Left ventricle myocardium inferior (tissue), 1 donor: ENCODE measurements around the gene SMIM24. TPM values are rescaled to one million over a fixed set of nuclear protein-coding genes. Genes with fewer than 3 reads are reported as not detected.

Experiments
- DNase-seq: peaks from one replicate; pipeline ENCODE4 v3.0.0-alpha.2; 2020
- H3K27ac ChIP-seq: fragments of 200-600 bp; replicated peaks from 2 replicates; pipeline ENCODE4 v1.8.0; 2021
- H3K27me3 ChIP-seq: fragments of 200-600 bp; 2 replicates; pipeline ENCODE4 v1.8.0; 2021; ENCODE audit warnings: low read depth
- H3K36me3 ChIP-seq: fragments of 200-600 bp; 2 replicates; pipeline ENCODE4 v1.8.0; 2021
- H3K4me1 ChIP-seq: fragments of 200-600 bp; 2 replicates; pipeline ENCODE4 v1.8.0; 2021
- H3K4me3 ChIP-seq: fragments of 200-600 bp; 2 replicates; pipeline ENCODE4 v1.8.0; 2021; ENCODE audit warnings: mild to moderate bottlenecking, moderate library complexity
- H3K9me3 ChIP-seq: fragments of 200-600 bp; replicated peaks from 2 replicates; pipeline ENCODE4 v1.8.0; 2021
- CTCF ChIP-seq: fragments of 200-600 bp; IDR thresholded peaks from 2 replicates; pipeline ENCODE4 v1.8.0; 2021; ENCODE audit warnings: antibody characterized with exemption, mild to moderate bottlenecking, borderline replicate concordance
- intact Hi-C: fragments of 100-400 bp; cut with micrococcal nuclease; formaldehyde crosslinking; loops from one replicate; pipeline ENCODE4 v1.11.0; 2022
- total RNA-seq: library from RNA; stranded (reverse); fragmentation: NEBNext Ultra II Directional; extraction: Animal tissue kit (Norgen Biotek cat#: 25700); gene quantifications from one replicate; pipeline ENCODE4 v1.2.1, GENCODE V29; 2021
- donor health status: DM: no; HTN: yes; CAD: no; lungs with severe emphysema.

SMIM24 gene
- total RNA-seq, 1 donor from 2014 or later, result not detected

DNA sequence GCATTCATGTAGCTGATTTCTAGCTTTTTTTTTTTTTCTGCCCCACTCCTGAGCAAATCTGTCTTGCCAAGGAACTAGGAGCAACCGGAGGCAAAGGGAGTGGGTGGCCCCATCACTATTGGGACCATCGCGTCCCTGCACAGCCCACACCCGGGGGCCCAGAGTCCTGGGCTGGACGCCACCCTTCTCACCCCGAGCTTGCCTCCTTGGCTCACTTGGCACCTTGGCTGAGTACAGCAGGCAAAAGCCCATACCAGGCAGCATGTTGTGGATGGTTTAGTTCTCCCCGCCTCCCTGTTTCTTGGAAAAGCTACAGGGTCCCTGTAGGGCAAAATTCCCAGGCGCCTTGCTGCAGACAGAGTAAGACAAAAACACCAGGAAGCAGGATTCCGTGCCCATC, 13.7 kb downstream of the SMIM24 start:
- TF ChIP-seq CTCF, result no peak
- H3K27me3 ChIP-seq, result no peaks in the 10 kb centered on the region
- DNase-seq, result no peak
- no peaks in the 10 kb centered on the region for H3K9me3 ChIP-seq
- peaks cover 21% of the 10 kb centered on the region for H3K36me3 ChIP-seq
- peak overlapping the region; percentile 42 for H3K27ac ChIP-seq
- H3K4me3 ChIP-seq, result no peak overlapping the region
- H3K4me1 ChIP-seq, result peaks cover 58% of the 10 kb centered on the region
- intact Hi-C loops, result no loop called here

GRCh38 chr19:3465552-3465951, 14.8 kb downstream of the SMIM24 start:
- Histone ChIP-seq H3K4me3 (no peak overlapping the region), H3K27ac (peak overlapping the region; percentile 42), H3K4me1 (peaks cover 57% of the 10 kb centered on the region), H3K9me3 (no peaks in the 10 kb centered on the region), H3K27me3 (no peaks in the 10 kb centered on the region), H3K36me3 (peaks cover 30% of the 10 kb centered on the region)
- intact Hi-C loops, result no loop called here
- TF ChIP-seq CTCF, result no peak
- DNase-seq, result no peak

GRCh38 chr19:3464587-3465235, 15.6 kb downstream of the SMIM24 start:
- H3K4me1 ChIP-seq, result peaks cover 63% of the 10 kb centered on the region
- no peak overlapping the region for H3K4me3 ChIP-seq
- peaks cover 33% of the 10 kb centered on the region for H3K36me3 ChIP-seq
- DNase-seq, result no peak
- TF ChIP-seq CTCF, result no peak
- no peaks in the 10 kb centered on the region for H3K27me3 ChIP-seq
- peak overlapping the region; percentile 40 for H3K27ac ChIP-seq
- intact Hi-C loops, result no loop called here
- no peaks in the 10 kb centered on the region for H3K9me3 ChIP-seq

DNA sequence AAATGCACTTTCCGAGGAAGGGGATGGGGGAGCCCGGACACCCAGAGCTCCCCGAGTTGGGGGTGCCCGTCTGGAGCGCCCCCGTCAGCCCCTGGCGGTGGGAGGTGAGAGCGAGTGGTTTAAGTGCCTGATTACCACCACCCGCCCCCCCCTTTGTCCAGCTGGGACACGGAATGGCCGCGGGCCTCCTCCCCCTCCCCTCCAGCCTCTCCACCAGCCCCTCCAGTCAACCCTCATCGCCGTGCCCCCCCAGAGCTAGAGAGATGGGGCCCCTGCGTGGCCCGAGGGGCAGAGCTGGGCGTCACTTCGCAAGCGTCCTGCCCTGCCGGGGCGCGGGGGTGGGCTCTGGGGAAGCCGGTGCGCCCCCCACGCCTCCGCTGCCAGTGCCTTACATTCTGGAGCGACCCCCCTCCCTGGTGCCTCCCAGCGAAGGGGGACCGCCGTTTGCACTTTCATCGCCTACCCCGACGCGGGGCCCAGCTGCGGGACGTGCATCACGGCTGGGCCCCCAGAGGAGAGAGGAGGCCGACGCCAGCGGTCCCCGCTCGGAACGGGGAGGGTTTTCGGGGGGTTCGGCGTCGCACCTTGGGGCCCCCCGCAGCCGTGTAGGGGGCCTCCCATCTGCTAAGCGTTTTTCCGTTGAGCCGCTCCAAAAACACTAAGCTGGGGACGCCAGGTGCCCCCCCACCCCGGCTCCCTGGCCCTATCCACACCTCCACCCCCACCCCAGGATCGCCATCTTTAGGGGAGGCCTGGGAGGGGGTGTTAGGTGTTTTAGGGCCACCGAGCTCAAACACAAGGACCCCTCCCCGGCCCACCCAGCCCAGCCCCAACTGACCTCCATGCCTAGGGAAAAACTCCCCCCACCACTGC, 16.4 kb downstream of the SMIM24 start:
- Histone ChIP-seq H3K27me3 (no peaks in the 10 kb centered on the region), H3K36me3 (peaks cover 33% of the 10 kb centered on the region), H3K9me3 (no peaks in the 10 kb centered on the region), H3K27ac (no peak overlapping the region), H3K4me3 (no peak overlapping the region), H3K4me1 (peaks cover 63% of the 10 kb centered on the region)
- DNase-seq, result no peak
- intact Hi-C loops, result no loop called here
- no peak for TF ChIP-seq CTCF

DNA sequence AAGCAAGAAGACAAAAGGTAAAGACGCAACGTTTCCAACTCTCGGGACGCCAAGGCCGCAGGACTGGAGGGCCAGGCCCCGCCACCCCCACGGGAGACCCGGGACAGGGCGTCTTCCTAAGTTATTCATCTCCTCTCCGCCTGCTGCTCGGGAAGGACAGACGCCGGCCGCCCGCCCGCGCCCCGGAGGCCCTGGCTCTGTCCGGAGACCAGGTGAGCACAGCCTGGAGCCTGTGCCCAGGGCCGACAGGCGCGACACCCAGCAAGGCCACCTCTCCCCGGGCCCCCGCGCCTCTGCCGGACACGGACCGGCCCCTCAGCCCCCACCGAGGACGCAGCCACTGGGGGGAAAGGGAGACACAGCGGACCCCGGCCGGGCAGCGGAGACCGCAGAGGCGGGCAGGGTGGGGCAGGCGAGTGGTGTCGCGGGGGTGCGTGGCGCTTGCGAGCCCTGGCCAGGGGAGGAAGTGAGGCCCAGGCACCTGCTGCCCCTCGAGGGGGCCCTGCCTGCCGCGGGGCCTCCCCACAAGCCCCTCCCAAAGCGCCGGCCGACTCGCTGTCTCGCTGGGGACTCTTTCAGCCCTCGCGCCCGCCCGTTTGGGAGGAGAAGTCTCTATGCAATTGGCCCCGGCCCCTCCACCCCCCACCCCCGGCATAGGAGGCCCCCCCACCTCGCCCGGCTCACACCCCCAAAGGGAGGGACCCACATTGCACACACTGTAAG, 17.2 kb downstream of the SMIM24 start:
- no peak overlapping the region for H3K27ac ChIP-seq

More for the DNA sequence above, 17.2 kb downstream of the SMIM24 start:
- peaks cover 33% of the 10 kb centered on the region for H3K36me3 ChIP-seq
- intact Hi-C loops, result no loop called here
- DNase-seq, result no peak
- H3K9me3 ChIP-seq, result no peaks in the 10 kb centered on the region
- peaks cover 63% of the 10 kb centered on the region for H3K4me1 ChIP-seq
- no peak overlapping the region for H3K4me3 ChIP-seq
- TF ChIP-seq CTCF, result no peak
- H3K27me3 ChIP-seq, result no peaks in the 10 kb centered on the region
